ENCODE results near the gene STOX2. TPM values are rescaled to one million over a fixed set of nuclear protein-coding genes. Genes with fewer than 3 reads are reported as not detected.

STOX2 gene
- total and polyA plus RNA-seq, 2 experiments from 2014 or later = not detected

- H3K9me3 ChIP-seq (ENCODE audit: low read depth) = no peaks in the 10 kb centered on the region
- no peaks in the 10 kb centered on the region for H3F3A ChIP-seq (ENCODE audit: insufficient read depth)
- H3K27me3 ChIP-seq (replicated peaks; ENCODE audit: insufficient read depth) = no peaks in the 10 kb centered on the region
- no peaks in the 10 kb centered on the region for H3K79me2 ChIP-seq (ENCODE audit: insufficient read depth)
- TF ChIP-seq EZH2 (IDR thresholded peaks at IDR 0.05; ENCODE audit: insufficient read depth, poor library complexity, severe bottlenecking) (no peak), EZH2phosphoT487 (IDR thresholded peaks at IDR 0.05; ENCODE audit: insufficient read depth, low read depth) (no peak)
- H3K27ac ChIP-seq = no peak overlapping the region
- DNase-seq = no peak
- 64 to 72% methylated on average over 6 of the region's 6 CpGs for WGBS, 2 experiments (ENCODE audit: low coverage in 1 of 2, low lambda C conversion rate in 2 of 2, missing lambda C conversion rate in 2 of 2)
- in situ Hi-C loops (cut with MboI) = no loop called here
- H2AFZ ChIP-seq = no peak overlapping the region
- H3K4me1 ChIP-seq (ENCODE audit: insufficient read depth) = no peaks in the 10 kb centered on the region
- no peak overlapping the region for H3K4me2 ChIP-seq (ENCODE audit: unreplicated experiment)
- H3K4me3 ChIP-seq = no peak overlapping the region
- no peaks in the 10 kb centered on the region for H3K36me3 ChIP-seq (ENCODE audit: low read depth)
- no peaks in the 10 kb centered on the region for H3K9me2 ChIP-seq (ENCODE audit: insufficient read depth)
- no peak overlapping the region for H3K9ac ChIP-seq
- no peaks in the 10 kb centered on the region for H4K20me1 ChIP-seq (ENCODE audit: insufficient read depth)
These were observed 109.2 kb downstream of the STOX2 start for GRCh38 chr4:184014301-184014700.

- no peak overlapping the region for H3K4me2 ChIP-seq (ENCODE audit: unreplicated experiment)
- WGBS, 2 experiments (ENCODE audit: low coverage in 1 of 2, low lambda C conversion rate in 2 of 2, missing lambda C conversion rate in 2 of 2) = 39 to 43% methylated on average over 20 of the region's 20 CpGs
- no peaks in the 10 kb centered on the region for H3K4me1 ChIP-seq (ENCODE audit: insufficient read depth)
- no peak overlapping the region for H3K9ac ChIP-seq
- no peaks in the 10 kb centered on the region for H3K36me3 ChIP-seq (ENCODE audit: low read depth)
- no peak overlapping the region for H3K4me3 ChIP-seq
- no peaks in the 10 kb centered on the region for H3K9me2 ChIP-seq (ENCODE audit: insufficient read depth)
- no peaks in the 10 kb centered on the region for H3K27me3 ChIP-seq (replicated peaks; ENCODE audit: insufficient read depth)
- no peak for DNase-seq
- no peaks in the 10 kb centered on the region for H3F3A ChIP-seq (ENCODE audit: insufficient read depth)
- in situ Hi-C loops (cut with MboI) = no loop called here
- H4K20me1 ChIP-seq (ENCODE audit: insufficient read depth) = no peaks in the 10 kb centered on the region
- H3K79me2 ChIP-seq (ENCODE audit: insufficient read depth) = no peaks in the 10 kb centered on the region
- TF ChIP-seq EZH2phosphoT487 (IDR thresholded peaks at IDR 0.05; ENCODE audit: insufficient read depth, low read depth) = no peak
- no peak for TF ChIP-seq EZH2 (IDR thresholded peaks at IDR 0.05; ENCODE audit: insufficient read depth, poor library complexity, severe bottlenecking)
- H3K9me3 ChIP-seq (ENCODE audit: low read depth) = no peaks in the 10 kb centered on the region
- H3K27ac ChIP-seq = no peak overlapping the region
- H2AFZ ChIP-seq = no peak overlapping the region
These were observed 111.9 kb downstream of the STOX2 start for GRCh38 chr4:184016759-184017668.

GRCh38 chr4:184019076-184019475 is 114.0 kb downstream of the STOX2 start:
- WGBS, 2 experiments (ENCODE audit: low coverage in 1 of 2, low lambda C conversion rate in 2 of 2, missing lambda C conversion rate in 2 of 2) = 26 to 31% methylated on average over 1 of the region's 1 CpG
- in situ Hi-C loops (cut with MboI) = no loop called here
- no peak for DNase-seq

GRCh38 chr4:184019667-184020623 is 114.8 kb downstream of the STOX2 start:
- H4K20me1 ChIP-seq (ENCODE audit: insufficient read depth) = no peaks in the 10 kb centered on the region
- no peaks in the 10 kb centered on the region for H3K79me2 ChIP-seq (ENCODE audit: insufficient read depth)
- H2AFZ ChIP-seq = no peak overlapping the region
- H3F3A ChIP-seq (ENCODE audit: insufficient read depth) = no peaks in the 10 kb centered on the region
- no peak overlapping the region for H3K4me3 ChIP-seq
- H3K4me1 ChIP-seq (ENCODE audit: insufficient read depth) = no peaks in the 10 kb centered on the region
- in situ Hi-C loops (cut with MboI) = no loop called here
- H3K4me2 ChIP-seq (ENCODE audit: unreplicated experiment) = no peak overlapping the region
- no peaks in the 10 kb centered on the region for H3K27me3 ChIP-seq (replicated peaks; ENCODE audit: insufficient read depth)
- H3K9me3 ChIP-seq (ENCODE audit: low read depth) = no peaks in the 10 kb centered on the region
- H3K9ac ChIP-seq = no peak overlapping the region
- no peaks in the 10 kb centered on the region for H3K9me2 ChIP-seq (ENCODE audit: insufficient read depth)
- WGBS, 2 experiments (ENCODE audit: low coverage in 1 of 2, low lambda C conversion rate in 2 of 2, missing lambda C conversion rate in 2 of 2) = 67% methylated on average over 26 of the region's 26 CpGs
- H3K36me3 ChIP-seq (ENCODE audit: low read depth) = no peaks in the 10 kb centered on the region
- no peak for DNase-seq
- TF ChIP-seq EZH2phosphoT487 (IDR thresholded peaks at IDR 0.05; ENCODE audit: insufficient read depth, low read depth) = no peak
- TF ChIP-seq EZH2 (IDR thresholded peaks at IDR 0.05; ENCODE audit: insufficient read depth, poor library complexity, severe bottlenecking) = no peak
- no peak overlapping the region for H3K27ac ChIP-seq

More at GRCh38 chr4:184019076-184019475, 114.0 kb downstream of the STOX2 start:
- no peaks in the 10 kb centered on the region for H3K79me2 ChIP-seq (ENCODE audit: insufficient read depth)
- no peak overlapping the region for H2AFZ ChIP-seq
- H3K9me3 ChIP-seq (ENCODE audit: low read depth) = no peaks in the 10 kb centered on the region
- H3F3A ChIP-seq (ENCODE audit: insufficient read depth) = no peaks in the 10 kb centered on the region
- H3K4me1 ChIP-seq (ENCODE audit: insufficient read depth) = no peaks in the 10 kb centered on the region
- no peaks in the 10 kb centered on the region for H3K9me2 ChIP-seq (ENCODE audit: insufficient read depth)
- H3K4me3 ChIP-seq = no peak overlapping the region
- H3K9ac ChIP-seq = no peak overlapping the region
- H4K20me1 ChIP-seq (ENCODE audit: insufficient read depth) = no peaks in the 10 kb centered on the region
- H3K4me2 ChIP-seq (ENCODE audit: unreplicated experiment) = no peak overlapping the region
- H3K27ac ChIP-seq = no peak overlapping the region
- no peaks in the 10 kb centered on the region for H3K27me3 ChIP-seq (replicated peaks; ENCODE audit: insufficient read depth)
- H3K36me3 ChIP-seq (ENCODE audit: low read depth) = no peaks in the 10 kb centered on the region
- TF ChIP-seq EZH2phosphoT487 (IDR thresholded peaks at IDR 0.05; ENCODE audit: insufficient read depth, low read depth) = no peak
- TF ChIP-seq EZH2 (IDR thresholded peaks at IDR 0.05; ENCODE audit: insufficient read depth, poor library complexity, severe bottlenecking) = no peak
